Central memory CD4-positive, alpha-beta T cell (primary cell): ENCODE results near the gene CDH23.

Experiments used
- DNase-seq: peaks from one replicate; pipeline ENCODE4 v3.0.0; 2022

CDH23 gene

GRCh38 chr10:71610651-71611050 is 213.9 kb downstream of the CDH23 start:
- no peak for DNase-seq

GRCh38 chr10:71611131-71611530 is 214.4 kb downstream of the CDH23 start:
- no peak for DNase-seq

- no peak for DNase-seq
These were observed 215.1 kb downstream of the CDH23 start for GRCh38 chr10:71611709-71612422.

- no peak for DNase-seq
These were observed 216.6 kb downstream of the CDH23 start for GRCh38 chr10:71613261-71613777.

GRCh38 chr10:71613877-71614276 is 217.2 kb downstream of the CDH23 start:
- DNase-seq, result no peak

GRCh38 chr10:71614946-71615345 is 218.2 kb downstream of the CDH23 start:
- no peak for DNase-seq

GRCh38 chr10:71615538-71616329 is 219.0 kb downstream of the CDH23 start:
- no peak for DNase-seq

GRCh38 chr10:71616817-71617654 is 220.3 kb downstream of the CDH23 start:
- no peak for DNase-seq

GRCh38 chr10:71618176-71618575 is 221.5 kb downstream of the CDH23 start:
- no peak for DNase-seq

- DNase-seq, result no peak
These were observed 221.9 kb downstream of the CDH23 start for GRCh38 chr10:71618598-71618997.

GRCh38 chr10:71620642-71621041 is 223.9 kb downstream of the CDH23 start:
- DNase-seq, result no peak

- no peak for DNase-seq
These were observed 224.8 kb downstream of the CDH23 start for GRCh38 chr10:71621231-71622153.

GRCh38 chr10:71622154-71622526 is 225.4 kb downstream of the CDH23 start:
- no peak for DNase-seq

- DNase-seq, result no peak
These were observed 225.9 kb downstream of the CDH23 start for GRCh38 chr10:71622616-71623015.

- no peak for DNase-seq
These were observed 226.6 kb downstream of the CDH23 start for GRCh38 chr10:71623098-71623985.

- no peak for DNase-seq
These were observed 227.2 kb downstream of the CDH23 start for GRCh38 chr10:71623986-71624291.

GRCh38 chr10:71625445-71626175 is 228.9 kb downstream of the CDH23 start:
- DNase-seq, result no peak

- DNase-seq, result no peak
These were observed 230.7 kb downstream of the CDH23 start for GRCh38 chr10:71627230-71627939.

- DNase-seq, result no peak
These were observed 231.2 kb downstream of the CDH23 start for GRCh38 chr10:71627956-71628355.

- no peak for DNase-seq
These were observed 232.4 kb downstream of the CDH23 start for GRCh38 chr10:71629131-71629530.
